Germinal center (tissue), 1 donor: ENCODE data around the gene ARPP21.
"Not testable (repeated sequence)": the region's sequence is repeated elsewhere in the genome, so short reads cannot be mapped to it uniquely, and the experiment has no call there.

ENCODE experiments used
- DNase-seq: peaks from one replicate; pipeline ENCODE4 v3.0.0; 2012; ENCODE audit warnings: mixed read lengths, low spot score

ARPP21 gene

DNA sequence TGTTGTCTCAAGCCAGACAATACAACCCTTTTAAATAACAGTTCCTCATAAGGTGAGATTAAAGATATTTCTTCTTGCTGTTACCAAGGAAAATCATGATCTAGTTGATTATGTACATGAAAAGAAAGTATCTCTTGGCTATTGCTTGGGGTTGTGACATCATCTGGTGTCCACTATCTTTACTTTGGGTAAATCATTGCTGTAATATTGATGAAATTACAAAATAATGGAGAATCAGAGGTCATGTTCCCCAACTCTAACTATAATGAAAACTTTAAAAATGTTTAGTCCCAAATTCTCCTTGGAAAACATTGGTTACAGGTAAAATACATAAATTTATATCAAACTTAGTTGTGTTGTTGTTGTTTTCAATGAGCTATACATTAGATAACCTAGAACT lies 142.2 kb downstream of the ARPP21 start:
- DNase-seq, result no peak

DNA sequence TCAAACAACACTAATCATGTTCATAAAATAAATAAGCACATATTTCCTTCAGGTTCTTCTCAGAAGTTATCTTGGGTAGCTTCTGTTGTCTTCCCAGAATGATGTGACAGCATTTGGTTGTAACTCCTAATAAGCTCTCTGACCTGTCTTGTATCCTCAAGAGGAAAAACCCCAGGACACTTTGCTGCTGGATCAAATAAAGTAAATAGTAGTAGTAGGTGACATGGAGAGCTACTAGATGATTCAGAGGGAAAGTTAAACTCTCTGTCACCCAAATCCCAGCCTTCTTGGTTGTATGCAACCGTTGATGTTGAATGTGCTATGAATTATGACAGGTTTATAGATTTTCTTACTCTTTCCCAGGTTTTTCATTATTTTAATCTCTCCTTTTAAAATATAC lies 143.0 kb downstream of the ARPP21 start:
- DNase-seq, result no peak

GRCh38 chr3:35784169-35784568 lies 144.8 kb downstream of the ARPP21 start:
- DNase-seq, result no peak

DNA sequence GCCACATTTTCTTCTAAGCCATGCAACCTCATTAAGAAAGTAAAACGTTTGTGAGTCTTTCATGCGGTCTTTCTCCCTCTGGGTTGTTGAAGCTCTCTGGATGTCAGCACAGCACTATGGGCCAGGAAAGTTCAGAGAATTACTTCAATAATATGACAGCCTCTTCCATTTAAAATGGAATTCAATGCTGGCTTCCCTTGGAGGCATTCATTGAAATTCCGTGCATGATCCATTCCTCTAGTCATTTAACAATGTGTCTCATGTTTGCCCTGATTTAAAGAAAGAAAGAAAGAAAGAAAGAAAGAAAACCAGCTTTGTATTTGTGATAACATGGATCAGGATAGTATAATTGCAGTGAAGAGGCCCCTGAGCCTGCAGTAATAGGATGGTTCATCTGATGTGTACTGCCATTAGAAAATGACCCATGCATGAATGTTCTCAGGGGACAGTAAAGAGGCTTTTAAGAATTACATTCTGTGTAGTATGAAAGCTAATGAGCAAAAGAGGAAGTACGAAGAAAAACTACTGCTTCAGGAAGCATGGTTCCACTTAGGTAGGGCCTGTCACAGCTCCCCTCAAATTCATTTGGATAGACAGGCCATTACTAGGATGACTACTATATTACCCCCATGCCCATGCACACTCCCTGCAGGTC lies 146.0 kb downstream of the ARPP21 start:
- peak; percentile 1 for DNase-seq

GRCh38 chr3:35787936-35788335 lies 148.6 kb downstream of the ARPP21 start:
- no peak for DNase-seq

DNA sequence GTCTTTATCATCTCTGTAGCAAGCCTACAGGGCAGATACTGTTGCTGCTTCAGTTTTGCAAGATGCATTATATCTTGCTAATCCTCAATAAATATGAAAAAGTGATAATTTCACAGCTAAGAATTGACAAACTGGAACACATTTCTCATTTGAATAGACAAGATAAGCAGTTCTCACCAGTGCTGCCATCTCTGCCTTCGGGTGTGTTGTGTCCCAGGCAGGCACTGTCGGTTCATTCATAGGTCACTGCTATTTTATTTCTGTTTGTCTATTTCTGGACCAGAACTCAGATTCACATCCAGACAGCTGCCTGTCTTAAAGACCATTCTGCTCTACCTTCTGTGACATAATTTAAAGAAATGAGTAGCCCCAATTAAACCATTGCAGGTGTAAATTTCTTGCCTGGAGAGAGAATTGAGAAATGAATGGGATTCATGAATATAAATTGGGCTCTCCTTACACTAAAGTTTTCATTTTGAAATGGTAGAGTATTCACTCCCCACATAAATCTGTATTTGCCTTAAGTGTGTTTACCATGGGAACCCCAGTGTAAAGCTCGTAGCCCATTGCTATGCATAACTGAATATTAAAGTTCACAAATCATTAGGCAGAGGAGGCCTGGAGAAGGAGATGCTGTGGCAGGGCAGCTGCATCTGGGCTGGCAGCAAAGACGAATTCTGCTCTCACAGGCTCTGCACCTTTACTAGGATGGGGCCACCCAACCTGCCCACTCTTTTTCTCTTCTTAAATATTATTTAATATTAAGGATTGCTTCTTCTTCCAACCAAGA lies 149.9 kb downstream of the ARPP21 start:
- no peak for DNase-seq

- DNase-seq, result no peak
Observed at GRCh38 chr3:35790764-35791163, 151.4 kb downstream of the ARPP21 start.

DNA sequence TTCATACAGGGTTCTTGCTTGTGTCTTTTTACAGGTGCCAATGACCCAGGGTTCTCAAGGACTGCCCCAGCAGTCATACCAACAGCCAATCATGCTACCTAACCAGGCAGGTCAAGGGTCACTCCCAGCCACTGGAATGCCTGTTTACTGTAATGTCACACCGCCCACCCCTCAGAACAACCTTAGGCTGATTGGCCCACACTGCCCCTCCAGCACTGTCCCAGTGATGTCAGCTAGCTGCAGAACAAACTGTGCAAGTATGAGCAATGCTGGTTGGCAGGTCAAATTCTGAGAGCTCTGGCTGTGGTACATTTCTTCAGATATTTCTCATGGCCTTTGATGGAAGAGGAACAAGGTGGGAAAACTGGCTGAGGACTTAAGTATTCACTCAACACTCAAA lies 154.3 kb downstream of the ARPP21 start:
- no peak for DNase-seq

GRCh38 chr3:35800960-35801459 lies 161.7 kb downstream of the ARPP21 start:
- DNase-seq, result no peak

- no peak for DNase-seq
Observed at GRCh38 chr3:35814531-35814930, 175.2 kb downstream of the ARPP21 start.

- not testable (repeated sequence) for DNase-seq
Observed at GRCh38 chr3:35815796-35816195, 176.5 kb downstream of the ARPP21 start.

DNA sequence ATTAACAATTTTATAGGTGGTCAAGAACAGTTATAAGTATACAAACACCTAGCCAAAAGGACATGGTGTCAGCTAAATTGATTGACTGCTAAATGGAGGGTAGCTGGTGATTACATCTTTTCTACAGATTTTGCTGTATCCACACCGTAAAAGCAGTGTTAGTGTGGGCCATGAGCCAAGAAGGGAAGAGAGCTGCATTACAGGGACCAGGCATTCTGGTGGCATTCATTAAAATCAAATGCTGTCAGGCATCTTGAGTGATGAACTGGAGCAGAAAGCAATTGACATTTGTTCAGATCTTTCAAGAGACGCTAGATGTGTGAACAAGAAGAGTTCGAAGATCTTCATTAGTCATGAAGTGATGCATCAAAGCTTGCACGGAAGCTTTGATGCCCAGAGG lies 177.9 kb downstream of the ARPP21 start:
- no peak for DNase-seq

- DNase-seq, result no peak
Observed at GRCh38 chr3:35832140-35832571, 192.8 kb downstream of the ARPP21 start.
